Measurements from ENCODE around the gene CKLF.

DNA sequence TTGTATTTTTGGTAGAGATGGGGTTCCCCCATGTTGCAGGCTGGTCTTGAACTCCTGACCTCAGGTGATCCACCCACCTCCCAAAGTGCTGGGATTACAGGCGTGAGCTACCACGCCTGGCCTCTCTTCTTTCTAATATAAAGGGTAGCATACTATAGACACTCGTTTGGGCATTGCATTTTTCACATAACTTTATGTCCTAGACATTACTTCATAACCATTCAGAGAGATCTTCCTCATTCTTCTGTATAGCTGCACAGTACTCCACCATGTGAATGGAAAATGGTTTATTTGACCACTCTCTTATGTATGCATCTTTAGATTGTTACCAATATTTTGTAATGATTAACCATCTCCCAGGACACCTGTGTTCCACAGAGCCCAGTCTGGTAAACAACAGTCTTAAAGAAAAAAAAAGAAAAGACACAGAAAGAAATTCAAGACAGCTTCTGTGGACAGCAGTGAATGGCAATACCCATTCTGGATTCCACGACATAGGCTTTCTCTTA, 44.6 kb upstream of the CKLF start:
- TF ChIP-seq, protein P1, sequence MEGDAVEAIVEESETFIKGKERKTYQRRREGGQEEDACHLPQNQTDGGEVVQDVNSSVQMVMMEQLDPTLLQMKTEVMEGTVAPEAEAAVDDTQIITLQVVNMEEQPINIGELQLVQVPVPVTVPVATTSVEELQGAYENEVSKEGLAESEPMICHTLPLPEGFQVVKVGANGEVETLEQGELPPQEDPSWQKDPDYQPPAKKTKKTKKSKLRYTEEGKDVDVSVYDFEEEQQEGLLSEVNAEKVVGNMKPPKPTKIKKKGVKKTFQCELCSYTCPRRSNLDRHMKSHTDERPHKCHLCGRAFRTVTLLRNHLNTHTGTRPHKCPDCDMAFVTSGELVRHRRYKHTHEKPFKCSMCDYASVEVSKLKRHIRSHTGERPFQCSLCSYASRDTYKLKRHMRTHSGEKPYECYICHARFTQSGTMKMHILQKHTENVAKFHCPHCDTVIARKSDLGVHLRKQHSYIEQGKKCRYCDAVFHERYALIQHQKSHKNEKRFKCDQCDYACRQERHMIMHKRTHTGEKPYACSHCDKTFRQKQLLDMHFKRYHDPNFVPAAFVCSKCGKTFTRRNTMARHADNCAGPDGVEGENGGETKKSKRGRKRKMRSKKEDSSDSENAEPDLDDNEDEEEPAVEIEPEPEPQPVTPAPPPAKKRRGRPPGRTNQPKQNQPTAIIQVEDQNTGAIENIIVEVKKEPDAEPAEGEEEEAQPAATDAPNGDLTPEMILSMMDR (IDR thresholded peaks at IDR 0.05): no peak
- no peak for TF ChIP-seq POLR2A (IDR thresholded peaks at IDR 0.05)
